Activated naive CD4-positive, alpha-beta T cell treated with anti-CD3 and anti-CD28 coated beads, Interleukin-2, amount 10 ng/mL, durations not matched to agents 5 hours and 36 hours (primary cell): ENCODE data around the gene LY6G5B. TPM values are rescaled to one million over a fixed set of nuclear protein-coding genes. Genes with fewer than 3 reads are reported as not detected.

Experiments
- microRNA-seq: library from miRNA; unstranded; fragments of <30 nt; microRNA quantifications from one replicate; pipeline ENCODE4 v1.2.0, GENCODE V29; 2022; ENCODE audit warnings: borderline microRNAs expressed, borderline replicate concordance
- total RNA-seq, 2 experiments: library from RNA; stranded (reverse); gene quantifications; one replicate each; pipeline ENCODE4 v1.2.3, GENCODE V29; 2021

Gene LY6G5B
- total RNA-seq, 2 experiments from 2014 or later: 20.3 to 23.5 TPM

Small RNAs within 50 kb of the gene (microRNA-seq; reads per million reads assigned to microRNA genes)
- gene MIR4646: 1.5 reads per million
- gene MIR6832: not detected

Other genes with a start within 250 kb of the LY6G5B start
- gene MICB, start 171.8 kb upstream of the LY6G5B start, total RNA-seq: 10 to 100 TPM; 37.8 to 38.1 TPM
- gene MCCD1, start 141.0 kb upstream of the LY6G5B start, total RNA-seq: not detected
- 100 to 1,000 TPM; 423 to 444 TPM for gene DDX39B, start 128.0 kb upstream of the LY6G5B start, total RNA-seq
- gene ATP6V1G2, start 123.4 kb upstream of the LY6G5B start, total RNA-seq: 1 to 10 TPM; 3.5 to 4.2 TPM
- gene NFKBIL1, start 122.4 kb upstream of the LY6G5B start, total RNA-seq: 10 to 100 TPM; 12.9 to 15.8 TPM
- 10 to 100 TPM; 29.6 TPM for gene LTA, start 97.7 kb upstream of the LY6G5B start, total RNA-seq
- 10 to 100 TPM; 51.3 to 53.4 TPM for gene TNF, start 94.4 kb upstream of the LY6G5B start, total RNA-seq
- 1,000 to 10,000 TPM; 1,438 to 1,452 TPM for gene LTB, start 87.6 kb upstream of the LY6G5B start, total RNA-seq
- gene LST1, start 83.7 kb upstream of the LY6G5B start, total RNA-seq: 10 to 100 TPM; 67.8 to 71.0 TPM
- gene NCR3, start 77.0 kb upstream of the LY6G5B start, total RNA-seq: 10 to 100 TPM; 27.6 to 28.8 TPM
- gene AIF1, start 54.7 kb upstream of the LY6G5B start, total RNA-seq: 10 to 100 TPM; 45.4 to 46.1 TPM
- gene PRRC2A, start 49.3 kb upstream of the LY6G5B start, total RNA-seq: 100 to 1,000 TPM; 210 to 211 TPM
- 100 to 1,000 TPM; 278 to 280 TPM for gene BAG6, start 17.3 kb upstream of the LY6G5B start, total RNA-seq
- gene APOM, start 14.1 kb upstream of the LY6G5B start, total RNA-seq: 1 to 10 TPM; 3.8 to 3.9 TPM
- gene C6orf47, start 9.2 kb upstream of the LY6G5B start, total RNA-seq: 10 to 100 TPM; 23.6 to 24.2 TPM
- gene GPANK1, start 5.0 kb upstream of the LY6G5B start, total RNA-seq: 10 to 100 TPM; 26.4 to 29.1 TPM
- gene CSNK2B, start 3.9 kb upstream of the LY6G5B start, total RNA-seq: 100 to 1,000 TPM; 181 to 195 TPM
- 1 to 10 TPM; 1.8 to 2.2 TPM for gene LY6G5C, start 11.1 kb downstream of the LY6G5B start, total RNA-seq
- gene ABHD16A, start 33.3 kb downstream of the LY6G5B start, total RNA-seq: 10 to 100 TPM; 50.4 to 54.9 TPM
- gene LY6G6F, start 36.9 kb downstream of the LY6G5B start, total RNA-seq: not detected
- not detected for gene LY6G6D, start 45.4 kb downstream of the LY6G5B start, total RNA-seq
- not detected for gene LY6G6C, start 51.8 kb downstream of the LY6G5B start, total RNA-seq
- under 1 TPM; 0.22 to 0.43 TPM for gene MPIG6B, start 53.4 kb downstream of the LY6G5B start, total RNA-seq
- gene DDAH2, start 59.3 kb downstream of the LY6G5B start, total RNA-seq: 10 to 100 TPM; 18.1 to 18.9 TPM
- gene CLIC1, start 66.6 kb downstream of the LY6G5B start, total RNA-seq: 100 to 1,000 TPM; 534 to 538 TPM
- gene MSH5, start 70.0 kb downstream of the LY6G5B start, total RNA-seq: 10 to 100 TPM; 47.4 to 47.7 TPM
- 10 to 100 TPM; 11.3 to 12.0 TPM for gene SAPCD1, start 92.7 kb downstream of the LY6G5B start, total RNA-seq
- gene VWA7, start 107.4 kb downstream of the LY6G5B start, total RNA-seq: 1 to 10 TPM; 3.8 to 3.9 TPM
- 10 to 100 TPM; 74.6 to 79.2 TPM for gene VARS1, start 125.8 kb downstream of the LY6G5B start, total RNA-seq
- 10 to 100 TPM; 72.5 to 75.6 TPM for gene LSM2, start 137.0 kb downstream of the LY6G5B start, total RNA-seq
- gene HSPA1L, start 145.3 kb downstream of the LY6G5B start, total RNA-seq: 1 to 10 TPM; 3.7 to 3.8 TPM
- 10 to 100 TPM; 75.8 to 83.8 TPM for gene HSPA1A, start 145.6 kb downstream of the LY6G5B start, total RNA-seq
- gene HSPA1B, start 157.8 kb downstream of the LY6G5B start, total RNA-seq: 10 to 100 TPM; 35.5 to 35.9 TPM
- gene NEU1, start 192.8 kb downstream of the LY6G5B start, total RNA-seq: 10 to 100 TPM; 23.4 to 23.7 TPM
- not detected for gene SLC44A4, start 209.0 kb downstream of the LY6G5B start, total RNA-seq
- gene EHMT2, start 227.7 kb downstream of the LY6G5B start, total RNA-seq: 10 to 100 TPM; 60.9 to 61.4 TPM
- 1 to 10 TPM; 1.5 to 2.4 TPM for gene ZBTB12, start 232.1 kb downstream of the LY6G5B start, total RNA-seq